Retinal pigment epithelial cell (primary cell): ENCODE data around the gene SLC35F5.
"Not testable (repeated sequence)": the region's sequence is repeated elsewhere in the genome, so short reads cannot be mapped to it uniquely, and the experiment has no call there.

Experiments
- DNase-seq: peaks from one replicate; pipeline ENCODE4 v3.0.0-alpha.2; 2010; ENCODE audit warnings: low read depth
- H3K4me3 ChIP-seq: 2 replicates; pipeline ENCODE4 v1.5.1; 2011; ENCODE audit warnings: mild to moderate bottlenecking, low read length, control low read depth, moderate library complexity
- TF ChIP-seq, protein P1 (sequence below): conservative IDR thresholded peaks from 2 replicates; pipeline ENCODE4 v1.5.1; 2011; ENCODE audit warnings: low read depth, low read length, control low read depth, inconsistent platforms

Gene SLC35F5

DNA sequence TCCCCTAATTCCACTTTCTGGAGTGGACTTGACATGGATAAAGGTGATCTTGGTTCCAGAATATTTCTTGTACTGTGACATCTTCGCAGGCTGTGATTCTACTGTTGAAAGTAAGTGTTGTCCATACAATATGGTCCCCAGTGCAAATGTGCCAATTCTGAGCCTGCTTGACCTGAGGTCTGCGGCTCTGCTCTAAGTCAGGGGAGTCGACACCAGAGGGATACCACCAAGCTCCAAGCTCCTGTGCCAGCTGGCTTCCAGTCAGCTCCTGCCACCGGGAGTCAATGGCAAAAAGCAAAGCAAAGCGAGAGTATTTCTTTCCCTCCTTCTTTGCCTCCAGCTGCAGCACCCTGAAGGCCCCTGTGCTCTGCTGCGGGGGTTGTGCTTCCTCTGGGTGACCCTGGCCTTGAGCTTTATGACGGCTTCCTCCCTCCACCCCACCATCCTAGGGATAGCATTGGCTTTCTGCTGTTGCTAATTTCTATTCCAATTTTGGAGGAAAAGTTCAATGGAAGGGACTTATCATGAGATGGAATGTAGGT, 50.4 kb downstream of the SLC35F5 start:
- no peak overlapping the region for H3K4me3 ChIP-seq
- TF ChIP-seq, protein P1, sequence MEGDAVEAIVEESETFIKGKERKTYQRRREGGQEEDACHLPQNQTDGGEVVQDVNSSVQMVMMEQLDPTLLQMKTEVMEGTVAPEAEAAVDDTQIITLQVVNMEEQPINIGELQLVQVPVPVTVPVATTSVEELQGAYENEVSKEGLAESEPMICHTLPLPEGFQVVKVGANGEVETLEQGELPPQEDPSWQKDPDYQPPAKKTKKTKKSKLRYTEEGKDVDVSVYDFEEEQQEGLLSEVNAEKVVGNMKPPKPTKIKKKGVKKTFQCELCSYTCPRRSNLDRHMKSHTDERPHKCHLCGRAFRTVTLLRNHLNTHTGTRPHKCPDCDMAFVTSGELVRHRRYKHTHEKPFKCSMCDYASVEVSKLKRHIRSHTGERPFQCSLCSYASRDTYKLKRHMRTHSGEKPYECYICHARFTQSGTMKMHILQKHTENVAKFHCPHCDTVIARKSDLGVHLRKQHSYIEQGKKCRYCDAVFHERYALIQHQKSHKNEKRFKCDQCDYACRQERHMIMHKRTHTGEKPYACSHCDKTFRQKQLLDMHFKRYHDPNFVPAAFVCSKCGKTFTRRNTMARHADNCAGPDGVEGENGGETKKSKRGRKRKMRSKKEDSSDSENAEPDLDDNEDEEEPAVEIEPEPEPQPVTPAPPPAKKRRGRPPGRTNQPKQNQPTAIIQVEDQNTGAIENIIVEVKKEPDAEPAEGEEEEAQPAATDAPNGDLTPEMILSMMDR, result no peak

DNA sequence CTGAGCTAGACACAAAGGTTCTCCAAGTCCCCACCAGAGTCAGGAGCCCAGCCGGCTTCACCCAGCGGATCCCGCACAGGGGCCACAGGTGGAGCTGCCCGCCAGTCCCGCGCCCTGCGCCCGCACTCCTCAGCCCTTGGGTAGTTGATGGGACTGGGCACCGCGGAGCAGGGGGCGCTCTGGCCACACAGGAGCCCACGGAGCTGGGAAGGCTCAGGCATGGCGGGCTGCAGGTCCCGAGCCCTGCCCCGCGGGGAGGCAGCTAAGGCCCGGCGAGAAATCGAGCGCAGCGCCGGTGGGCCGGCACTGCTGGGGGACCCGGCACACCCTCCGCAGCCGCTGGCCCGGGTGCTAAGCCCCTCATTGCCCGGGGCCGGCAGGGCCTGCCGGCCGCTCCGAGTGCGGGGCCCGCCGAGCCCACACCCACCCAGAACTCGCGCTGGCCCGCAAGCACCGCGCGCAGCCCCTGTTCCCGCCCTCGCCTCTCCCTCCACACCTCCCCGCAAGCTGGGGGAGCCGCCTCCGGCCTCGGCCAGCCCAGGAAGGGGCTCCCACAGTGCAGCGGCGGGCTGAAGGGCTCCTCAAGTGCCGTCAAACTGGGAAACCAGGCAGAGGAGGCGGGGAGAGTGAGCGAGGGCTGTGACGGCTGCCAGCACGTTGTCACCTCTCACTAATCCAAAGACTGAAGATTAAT, 52.0 kb downstream of the SLC35F5 start:
- not testable (repeated sequence) for H3K4me3 ChIP-seq, DNase-seq

More for the DNA sequence above, 50.4 kb downstream of the SLC35F5 start:
- DNase-seq, result no peak

DNA sequence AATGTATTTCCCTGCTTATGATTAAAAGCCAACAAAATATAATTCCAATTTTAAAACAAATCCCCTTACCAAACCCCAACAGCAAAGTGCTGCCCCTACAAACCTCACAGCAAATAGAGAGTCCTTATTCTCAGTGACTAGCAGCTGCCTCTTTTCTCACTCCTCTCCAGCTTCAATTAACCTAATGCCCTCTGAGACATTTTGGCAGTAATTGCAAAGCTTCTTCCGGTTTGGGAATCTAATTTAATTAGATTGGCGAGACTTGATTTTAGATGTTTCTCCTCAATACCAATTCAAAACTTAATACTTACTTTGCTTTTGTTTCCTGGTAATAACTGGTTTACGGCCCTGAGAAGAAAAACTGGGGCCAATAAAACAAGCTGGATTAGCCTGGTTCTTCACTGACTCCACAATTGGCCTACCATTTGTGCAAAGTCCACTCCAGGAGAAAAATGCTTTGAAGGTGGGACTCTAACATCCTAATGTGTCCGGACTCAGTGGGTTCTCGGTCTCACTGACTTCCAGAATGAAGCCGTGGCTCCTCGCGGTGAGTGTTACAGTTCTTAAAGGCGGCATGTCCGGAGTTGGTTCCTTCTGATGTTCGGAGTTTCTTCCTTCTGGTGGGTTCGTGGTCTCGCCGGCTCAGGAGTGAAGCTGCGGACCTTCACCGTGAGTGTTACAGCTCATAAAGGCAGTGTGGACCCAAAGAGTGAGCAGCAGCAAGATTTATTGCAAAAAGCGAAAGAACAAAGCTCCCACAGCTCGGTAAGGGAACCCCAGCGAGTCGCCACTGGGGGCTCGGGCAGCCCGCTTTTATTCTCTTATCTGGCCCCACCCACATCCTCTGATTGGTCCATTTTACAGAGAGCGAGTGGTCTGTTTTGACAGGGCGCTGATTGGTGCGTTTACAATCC, 52.8 kb downstream of the SLC35F5 start:
- DNase-seq, result no peak
- TF ChIP-seq, protein P1, result no peak
- no peak overlapping the region for H3K4me3 ChIP-seq

DNA sequence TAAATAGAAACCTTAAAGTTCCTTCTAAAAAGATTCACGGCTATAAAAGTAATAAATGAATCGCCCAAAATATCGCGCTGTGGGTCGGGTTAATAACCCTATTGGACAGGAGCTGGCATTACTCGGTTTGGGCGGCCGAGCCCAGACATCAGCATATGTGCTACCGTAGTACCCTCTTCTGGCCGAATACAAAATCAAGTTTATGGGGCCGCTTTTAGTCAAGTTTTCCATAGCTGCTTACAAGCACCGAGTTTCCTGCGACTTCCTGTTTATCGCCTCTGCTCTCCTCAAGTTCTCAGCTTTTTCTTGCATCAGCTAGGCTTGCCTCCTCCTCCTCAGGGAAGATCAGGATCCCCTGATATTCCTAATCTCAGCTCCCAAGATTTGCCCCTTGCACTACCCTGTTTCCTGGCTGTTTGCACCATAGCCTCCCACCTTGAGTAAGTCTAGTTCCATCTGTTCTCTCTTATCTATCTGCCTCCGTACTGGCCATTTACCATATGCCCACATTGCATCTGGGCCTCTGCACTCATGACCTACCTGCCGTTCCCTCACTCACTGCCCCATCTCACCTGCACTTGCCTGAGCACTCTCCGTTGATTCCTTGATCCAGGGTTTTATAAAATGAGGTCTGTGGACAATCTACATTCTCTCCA, 56.1 kb downstream of the SLC35F5 start:
- TF ChIP-seq, protein P1, result no peak
- H3K4me3 ChIP-seq, result no peak overlapping the region
- DNase-seq, result no peak

DNA sequence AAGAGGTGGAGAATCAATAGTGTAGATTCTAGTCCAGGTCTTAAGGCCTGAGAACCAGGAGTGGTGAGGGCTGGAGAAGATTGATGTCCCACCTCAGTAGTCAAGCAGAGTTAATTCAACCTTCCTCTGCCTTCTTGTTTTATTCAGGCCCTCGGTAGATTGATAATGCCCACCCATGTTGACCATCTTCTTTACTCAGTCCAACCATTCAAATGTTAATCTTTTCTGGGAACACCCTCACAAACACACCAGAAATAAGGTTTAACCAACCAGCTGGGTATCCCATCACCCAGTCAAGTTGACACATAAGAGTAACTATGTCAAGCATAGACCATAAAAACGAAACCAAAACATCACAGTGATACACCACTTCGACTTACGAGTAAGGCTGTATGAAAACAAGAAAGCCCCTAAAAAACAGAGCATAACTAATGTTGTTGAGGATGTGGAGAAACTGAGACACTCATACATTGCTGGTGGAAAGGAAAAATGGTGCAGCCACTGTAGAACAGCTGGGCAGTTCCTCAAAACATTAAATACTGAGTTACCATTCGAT, 57.5 kb downstream of the SLC35F5 start:
- DNase-seq, result no peak
- TF ChIP-seq, protein P1, result no peak
- H3K4me3 ChIP-seq, result no peak overlapping the region

DNA sequence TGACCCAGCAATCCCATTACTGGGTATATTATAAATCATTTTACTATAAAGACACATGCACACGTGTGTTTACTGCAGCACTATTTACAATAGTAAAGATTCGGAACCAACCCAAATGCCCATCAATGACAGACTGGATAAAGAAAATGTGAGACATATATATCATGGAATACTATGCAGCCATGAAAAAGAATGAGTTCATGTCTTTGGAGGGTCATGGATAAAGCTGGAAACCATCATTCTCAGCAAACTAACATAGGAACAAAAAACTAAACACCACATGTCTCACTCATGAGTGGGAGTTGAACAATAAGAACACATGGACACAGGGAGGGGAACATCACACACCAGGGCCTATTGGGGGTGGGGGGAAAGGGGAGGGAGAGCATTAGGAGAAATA, 58.2 kb downstream of the SLC35F5 start:
- not testable (repeated sequence) for DNase-seq, H3K4me3 ChIP-seq

DNA sequence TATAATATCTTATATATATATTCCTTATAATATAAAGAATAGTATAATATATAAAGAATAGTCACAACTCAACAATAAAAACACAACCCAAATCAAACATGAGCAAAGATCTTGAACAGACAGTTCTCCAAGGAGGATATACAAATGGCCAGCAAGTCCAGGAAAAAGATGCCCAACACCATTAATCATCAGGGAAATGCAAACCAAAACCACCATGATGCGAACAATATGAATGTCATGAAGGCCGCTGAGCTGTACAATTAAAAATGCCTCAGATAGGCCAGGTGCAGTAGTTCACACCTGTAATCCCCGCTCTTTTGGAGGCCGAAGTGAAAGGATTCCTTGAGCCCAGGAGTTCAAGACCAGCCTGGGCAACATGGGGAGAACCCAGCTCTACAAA, 58.9 kb downstream of the SLC35F5 start:
- H3K4me3 ChIP-seq, result no peak overlapping the region
- no peak for DNase-seq
- TF ChIP-seq, protein P1, result no peak
